Heart left ventricle (tissue), 13 donors: ENCODE data around the gene PSMD14.

Experiments
- CTCF ChIP-seq, 12 donors: fragments of 200-600 bp; sonication (generic) in 4 of 12; IDR thresholded peaks; one replicate each; pipeline versions ENCODE4 v1.5.0 to v1.8.0; 2018 to 2022; ENCODE audit warnings: antibody characterized with exemption in 12 of 12, mild to moderate bottlenecking in 5 of 12
- POLR2A ChIP-seq, 2 donors: fragments of 450-650 bp; IDR thresholded peaks; one replicate each; pipeline ENCODE4 v1.6.1; 2017; ENCODE audit warnings: antibody characterized with exemption in 2 of 2, mild to moderate bottlenecking in 2 of 2, moderate library complexity in 2 of 2
- donor health status: ischemic (EF 13 %, LVEDD 7.1; RV severe dilation, severe dysfunction).
- donor health status: DM: no; HTN: yes; CAD: no.
- donor health status: DM: no; HTN: no; CAD: no.
- donor health status: ischemic (EF 25% LVEDD 6.9; RV normal size, moderate dysfunction).
- donor health status: ischemic (EF 25% LVEDD 5.7; RV mildly dilated, moderate dysfunction).
- donor health status: ischemic (EF 35%, LVEDD 5.7; RV mildly dilated, moderate dysfunction).
- donor health status: nonischemic (EF 11% LVEDD 7.7; RV severe dilation, severe dysfunction).
- donor health status: DM: yes; HTN: yes; CAD: no.
- donor health status: PGD.
- donor health status: ischemic (EF 29% LVEDD 5.4; RV normal size, mild dysfunction).
- donor health status: nonischemic (EF 23%, LVEDD 6.1; RV moderate dilation, normal function).

GRCh38 chr2:161352719-161353118 is 44.5 kb downstream of the PSMD14 start:
- TF ChIP-seq CTCF (IDR thresholded peaks at IDR 0.05) (no peak), POLR2A (IDR thresholded peaks at IDR 0.05) (no peak)
